Measurements from ENCODE around the gene LMTK2. TPM values are rescaled to one million over a fixed set of nuclear protein-coding genes. Genes with fewer than 3 reads are reported as not detected.

LMTK2 gene
- total and polyA plus RNA-seq, 2 experiments from 2014 or later = 6.7 to 23.8 TPM

- peaks cover 6% of the 10 kb centered on the region for H3K36me3 ChIP-seq
- H3K4me3 ChIP-seq = no peak overlapping the region
- no peak for TF ChIP-seq CTCF (IDR thresholded peaks at IDR 0.05; ENCODE audit: low read depth, low read length)
- H3K27me3 ChIP-seq = no peaks in the 10 kb centered on the region
- no peak for DNase-seq (ENCODE audit: low read depth in 1 of 2, low spot score in 1 of 2)
- no peaks in the 10 kb centered on the region for H3K4me1 ChIP-seq (ENCODE audit: low read depth)
- H3K27ac ChIP-seq = no peak overlapping the region
- no peaks in the 10 kb centered on the region for H3K9me3 ChIP-seq (ENCODE audit: low read depth)
Measured at GRCh38 chr7:98137134-98137825, 30.6 kb downstream of the LMTK2 start.

GRCh38 chr7:98137826-98138151 lies 31.1 kb downstream of the LMTK2 start:
- no peak for DNase-seq (ENCODE audit: low read depth in 1 of 2, low spot score in 1 of 2)
- no peak for TF ChIP-seq CTCF (IDR thresholded peaks at IDR 0.05; ENCODE audit: low read depth, low read length)

GRCh38 chr7:98138672-98139071 lies 32.0 kb downstream of the LMTK2 start:
- H3K4me1 ChIP-seq (ENCODE audit: low read depth) = no peaks in the 10 kb centered on the region
- H3K9me3 ChIP-seq (ENCODE audit: low read depth) = no peaks in the 10 kb centered on the region
- H3K27ac ChIP-seq = no peak overlapping the region
- no peak for DNase-seq (ENCODE audit: low read depth in 1 of 2, low spot score in 1 of 2)
- H3K36me3 ChIP-seq = peaks cover 19% of the 10 kb centered on the region
- TF ChIP-seq CTCF (IDR thresholded peaks at IDR 0.05; ENCODE audit: low read depth, low read length) = no peak
- no peak overlapping the region for H3K4me3 ChIP-seq
- H3K27me3 ChIP-seq = no peaks in the 10 kb centered on the region

More at GRCh38 chr7:98137826-98138151, 31.1 kb downstream of the LMTK2 start:
- H3K4me1 ChIP-seq (ENCODE audit: low read depth) = no peaks in the 10 kb centered on the region
- H3K36me3 ChIP-seq = peaks cover 11% of the 10 kb centered on the region
- H3K27ac ChIP-seq = no peak overlapping the region
- H3K9me3 ChIP-seq (ENCODE audit: low read depth) = no peaks in the 10 kb centered on the region
- no peaks in the 10 kb centered on the region for H3K27me3 ChIP-seq
- H3K4me3 ChIP-seq = no peak overlapping the region

DNA sequence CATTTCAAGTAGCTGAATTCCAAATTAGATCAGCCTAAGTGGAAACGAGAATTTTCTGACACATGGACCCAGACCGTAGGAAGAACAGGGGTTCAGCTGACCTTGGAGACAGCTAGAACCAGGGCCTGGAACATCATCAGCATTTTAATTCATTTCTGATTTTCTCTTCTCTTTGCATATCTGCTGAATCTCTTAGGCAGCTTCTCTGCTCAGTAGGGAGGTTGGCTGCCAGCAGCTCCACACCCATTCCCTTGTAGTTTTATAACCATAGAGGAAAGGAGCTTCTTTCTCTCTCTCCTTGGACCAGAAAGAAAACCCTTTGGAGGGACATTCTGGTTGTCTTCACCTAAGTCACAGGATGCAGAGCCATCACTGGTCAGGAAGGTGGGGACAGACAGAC lies 36.0 kb downstream of the LMTK2 start:
- no peaks in the 10 kb centered on the region for H3K9me3 ChIP-seq (ENCODE audit: low read depth)
- H3K4me3 ChIP-seq = no peak overlapping the region
- DNase-seq (ENCODE audit: low read depth in 1 of 2, low spot score in 1 of 2) = no peak
- no peak for TF ChIP-seq CTCF (IDR thresholded peaks at IDR 0.05; ENCODE audit: low read depth, low read length)
- peaks cover 20% of the 10 kb centered on the region for H3K36me3 ChIP-seq
- H3K27me3 ChIP-seq = no peaks in the 10 kb centered on the region
- no peaks in the 10 kb centered on the region for H3K4me1 ChIP-seq (ENCODE audit: low read depth)
- H3K27ac ChIP-seq = no peak overlapping the region

DNA sequence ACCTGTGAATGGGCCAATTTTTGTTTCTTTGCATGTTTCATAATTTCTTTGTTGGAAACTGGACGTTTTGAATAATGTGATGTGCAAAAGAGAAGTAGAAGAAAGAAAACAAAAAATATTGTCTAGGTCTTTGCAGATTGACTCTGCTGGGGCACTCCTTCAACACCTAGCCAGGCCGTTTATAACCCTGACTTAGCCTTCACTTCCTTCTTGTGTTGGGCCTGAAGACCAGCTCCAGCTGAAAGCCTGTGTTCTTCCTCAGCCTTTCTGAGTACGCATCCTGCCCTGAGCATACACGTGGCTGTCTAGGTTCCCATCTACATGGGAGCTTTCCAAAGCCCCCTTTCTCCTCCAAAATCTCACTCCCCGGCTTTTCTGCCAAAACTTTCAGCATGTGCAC lies 41.9 kb downstream of the LMTK2 start:
- Histone ChIP-seq H3K9me3 (ENCODE audit: low read depth) (no peaks in the 10 kb centered on the region), H3K27me3 (no peaks in the 10 kb centered on the region), H3K4me1 (ENCODE audit: low read depth) (no peaks in the 10 kb centered on the region), H3K4me3 (no peak overlapping the region), H3K36me3 (peaks cover 12% of the 10 kb centered on the region), H3K27ac (no peak overlapping the region)
- DNase-seq (ENCODE audit: low read depth in 1 of 2, low spot score in 1 of 2) = no peak
- TF ChIP-seq CTCF (IDR thresholded peaks at IDR 0.05; ENCODE audit: low read depth, low read length) = no peak

Measured in cardiac muscle cell (in vitro differentiated cells and primary cell).